Endothelial cell of umbilical vein (primary cell): Measurements from ENCODE around the gene SLC6A6. TPM values are rescaled to one million over a fixed set of nuclear protein-coding genes. Genes with fewer than 3 reads are reported as not detected.

ENCODE experiments used
- BruUV-seq: library from RNA; stranded (reverse); fragments of 400-500 nt; replicated peaks from 2 replicates; lab custom pipeline; 2021; lab: Mats Ljungman, UMichigan
- CTCF ChIA-PET: fragments of 300-600, 350-600 bp; sonication (Branson Sonifier 250); formaldehyde crosslinking; loops from one replicate; lab custom pipeline; 2021; ENCODE audit warnings: antibody characterized with exemption, inconsistent platforms; lab: Charles Lee
- POLR2A ChIA-PET: fragments of 300-600, 350-600 bp; sonication (Branson Sonifier 250); formaldehyde crosslinking; loops from one replicate; lab custom pipeline; 2021; ENCODE audit warnings: antibody characterized with exemption, inconsistent platforms; lab: Charles Lee
- DNase-seq: peaks from one replicate; pipeline ENCODE4 v3.0.0-alpha.2; 2011; ENCODE audit warnings: low read depth, low spot score
- FAIRE-seq: peaks from 2 replicates; lab custom pipeline; 2011; peaks lifted over from hg19 to GRCh38; lab: Jason Lieb, UNC
- H2AFZ ChIP-seq: 2 replicates; pipeline ENCODE4 v1.6.0; 2012; ENCODE audit warnings: low read depth, low read length, control low read depth, inconsistent platforms
- H3K27ac ChIP-seq: 2 replicates; pipeline ENCODE4 v1.5.1; 2011; ENCODE audit warnings: low read depth, mild to moderate bottlenecking, control low read depth, low read length, moderate library complexity; ENCODE audit not compliant: insufficient read depth
- H3K27me3 ChIP-seq, 2 experiments: 2 replicates each; pipeline versions ENCODE4 v1.6.0 to v1.6.1; 2011; ENCODE audit warnings: low read length in 2 of 2, mixed read lengths in 1 of 2; ENCODE audit not compliant: control insufficient read depth in 2 of 2, insufficient read depth in 2 of 2
- H3K36me3 ChIP-seq, 2 experiments: 2 replicates in 1 of 2; 3 replicates in 1 of 2; pipeline ENCODE4 v1.5.1; 2011; ENCODE audit warnings: low read length in 2 of 2, mild to moderate bottlenecking in 1 of 2, moderate library complexity in 1 of 2; ENCODE audit not compliant: control insufficient read depth in 2 of 2, insufficient read depth in 2 of 2; ENCODE audit errors: extremely low read depth in 1 of 2
- H3K4me1 ChIP-seq: 3 replicates; pipeline ENCODE4 v1.5.1; 2011; ENCODE audit warnings: mild to moderate bottlenecking, low read length; ENCODE audit not compliant: control insufficient read depth, insufficient read depth; ENCODE audit errors: extremely low read depth
- H3K4me2 ChIP-seq: 2 replicates; pipeline ENCODE4 v1.6.1; 2011; ENCODE audit warnings: low read length, control low read depth, mixed read lengths; ENCODE audit not compliant: insufficient read depth
- H3K4me3 ChIP-seq, 3 experiments: fragments of 200-600 bp in 1 of 3; sonication (generic), shearing (Covaris generic) in 1 of 3; replicated peaks in 1 of 3; 2 replicates each; pipeline ENCODE4 v1.5.1; 2011 to 2016; ENCODE audit warnings: control low read depth in 3 of 3, low read length in 3 of 3, mild to moderate bottlenecking in 2 of 3, inconsistent platforms in 1 of 3, low read depth in 1 of 3, moderate library complexity in 1 of 3; ENCODE audit not compliant: insufficient read depth in 1 of 3
- H3K79me2 ChIP-seq: 2 replicates; pipeline ENCODE4 v1.6.0; 2012; ENCODE audit warnings: low read length, inconsistent platforms; ENCODE audit not compliant: control insufficient read depth, insufficient read depth
- H3K9ac ChIP-seq: replicated peaks from 2 replicates; pipeline ENCODE3; 2011; ENCODE audit warnings: low read length, control low read depth; ENCODE audit not compliant: insufficient read depth; ENCODE audit errors: extremely low read depth
- H3K9me1 ChIP-seq: replicated peaks from 3 replicates; pipeline ENCODE4 v1.6.0; 2011; ENCODE audit warnings: mild to moderate bottlenecking, low read length; ENCODE audit not compliant: control insufficient read depth, insufficient read depth; ENCODE audit errors: extremely low read depth
- H3K9me3 ChIP-seq: replicated peaks from 2 replicates; pipeline ENCODE4 v1.5.1; 2012; ENCODE audit warnings: low read length, inconsistent platforms; ENCODE audit not compliant: control insufficient read depth, insufficient read depth
- H4K20me1 ChIP-seq: replicated peaks from 2 replicates; pipeline ENCODE3; 2011; ENCODE audit warnings: mild to moderate bottlenecking, low read length; ENCODE audit not compliant: control insufficient read depth, insufficient read depth; ENCODE audit errors: extremely low read depth
- EZH2 ChIP-seq: IDR thresholded peaks from 2 replicates; pipeline ENCODE4 v1.6.1; 2012; ENCODE audit warnings: borderline replicate concordance, low read depth, mild to moderate bottlenecking, moderate library complexity, low read length, inconsistent platforms; ENCODE audit not compliant: severe bottlenecking
- FOS ChIP-seq: IDR thresholded peaks from 2 replicates; pipeline ENCODE4 v1.6.1; 2011; ENCODE audit warnings: mild to moderate bottlenecking, low read length, moderate library complexity, borderline replicate concordance; ENCODE audit not compliant: insufficient read depth
- GATA2 ChIP-seq: IDR thresholded peaks from 2 replicates; pipeline ENCODE4 v1.7.0; 2011; ENCODE audit warnings: low read depth, mild to moderate bottlenecking, moderate library complexity, mixed read lengths, low read length; ENCODE audit not compliant: insufficient read length, insufficient read depth
- JUN ChIP-seq: IDR thresholded peaks from 2 replicates; pipeline ENCODE4 v1.6.1; 2011; ENCODE audit warnings: borderline replicate concordance, low read depth; ENCODE audit not compliant: insufficient read length, insufficient read depth
- MYC ChIP-seq: IDR thresholded peaks from one replicate; pipeline ENCODE4 v1.6.1; 2011; ENCODE audit warnings: mild to moderate bottlenecking, low read depth, low read length
- POLR2A ChIP-seq: IDR thresholded peaks from 2 replicates; pipeline ENCODE4 v1.6.1; 2012; ENCODE audit warnings: low read depth, mild to moderate bottlenecking, control low read depth, low read length
- POLR2AphosphoS5 ChIP-seq: IDR thresholded peaks from 2 replicates; pipeline ENCODE4 v1.6.1; 2012; ENCODE audit warnings: low read depth, mild to moderate bottlenecking, control low read depth, low read length, moderate library complexity; ENCODE audit not compliant: insufficient read depth
- dilution Hi-C: fragments of 300-500 bp; cut with MboI; formaldehyde crosslinking; loops from one replicate; pipeline ENCODE4 v1.15.0; 2019; ENCODE audit warnings: low sequenced_read_pairs; ENCODE audit not compliant: extremely low pct_ligation_motif_present
- intact Hi-C: fragments of 100-400 bp; cut with micrococcal nuclease; formaldehyde crosslinking; loops from one replicate; pipeline ENCODE4 v1.10.0; 2022
- polyA plus RNA-seq, 4 experiments: library from polyadenylated mRNA; depleted of rRNA in 3 of 4; stranded (reverse) in 3 of 4; unstranded in 1 of 4; fragments of >200 nt; gene quantifications; 2 replicates each; pipeline versions ENCODE4 v1.2.1 to v1.2.3, GENCODE V29; 2011 to 2012; ENCODE audit warnings: missing spikeins in 1 of 4
- total RNA-seq: library from RNA; stranded (reverse); gene quantifications from 2 replicates; pipeline ENCODE4 v1.2.3, GENCODE V29; 2021
- TF ChIP-seq, protein P1 (sequence below), 2 donors: IDR thresholded peaks; 1 replicate in 1 of 2; 2 replicates in 1 of 2; pipeline ENCODE4 v1.5.1; 2011; ENCODE audit warnings: low read length in 2 of 2, mild to moderate bottlenecking in 2 of 2, moderate library complexity in 2 of 2, control low read depth in 1 of 2, inconsistent platforms in 1 of 2, low read depth in 1 of 2; ENCODE audit not compliant: insufficient read depth in 1 of 2; ENCODE audit errors: extremely low read depth in 1 of 2
- TF ChIP-seq, protein P2 (sequence below): IDR thresholded peaks from 2 replicates; pipeline ENCODE4 v1.6.1; 2011; ENCODE audit not compliant: insufficient read depth, insufficient read length

SLC6A6 gene
- total and polyA plus RNA-seq, 2 donors (not counting 3 experiments of a cell fraction or from before 2014, with no cell fraction given) = 25.7 to 38.0 TPM

DNA sequence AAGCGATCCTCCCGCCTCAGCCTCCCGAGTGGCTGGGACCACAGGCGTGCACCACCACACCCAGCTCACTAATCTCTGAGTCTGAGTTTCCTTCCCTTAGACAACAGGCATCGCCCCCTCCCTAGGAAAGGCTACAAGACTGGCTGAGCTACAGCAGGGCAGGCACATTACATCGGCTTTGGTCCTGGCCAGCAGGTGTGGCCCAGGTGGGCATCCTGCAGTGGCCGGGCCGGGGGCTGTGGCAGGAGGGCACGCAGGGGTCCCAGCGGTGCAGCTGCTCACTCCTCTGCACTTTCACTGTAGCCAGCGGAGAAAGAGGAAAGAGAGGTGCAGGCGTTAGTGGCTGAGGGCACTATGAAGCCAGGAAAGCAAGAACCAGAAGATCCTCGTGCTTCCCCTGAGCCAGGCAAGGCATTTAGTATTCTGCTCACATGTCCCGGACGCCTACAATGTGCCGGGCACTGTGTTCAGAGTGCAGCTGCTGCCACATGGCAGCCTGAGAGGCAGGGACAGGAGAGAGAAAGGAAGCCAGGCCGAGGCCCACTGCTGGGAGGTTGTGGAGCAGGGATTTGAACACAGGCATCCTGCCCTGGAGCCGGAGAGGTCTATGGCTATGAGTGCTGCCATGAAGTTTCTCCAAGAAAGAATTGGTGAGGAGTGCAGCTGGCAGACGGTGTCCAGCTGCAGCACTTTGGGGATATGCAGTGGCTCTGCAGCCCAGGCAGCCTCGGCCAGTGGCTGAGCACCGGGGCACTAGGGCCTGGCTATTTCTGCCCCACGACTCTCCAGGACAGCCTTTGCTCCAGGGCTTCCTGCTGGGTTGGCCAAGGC is 115.4 kb downstream of the SLC6A6 start:
- no peaks in the 10 kb centered on the region for H3K79me2 ChIP-seq
- CTCF ChIA-PET = interaction anchor here (1.7 kb wide), 1 partner anchor 256 kb away, joined by 6 read pairs; no protein-coding TSS in a partner anchor
- H3K4me3 ChIP-seq = no peak overlapping the region
- no peaks in the 10 kb centered on the region for H4K20me1 ChIP-seq
- H3K9me1 ChIP-seq = no peaks in the 10 kb centered on the region
- H3K27ac ChIP-seq = no peak overlapping the region
- FAIRE-seq (no peak), DNase-seq (no peak)
- H3K36me3 ChIP-seq = no peaks in the 10 kb centered on the region
- POLR2A ChIA-PET = no interaction called here
- TF ChIP-seq EZH2 (no peak), POLR2A (no peak), POLR2AphosphoS5 (no peak), JUN (no peak), MYC (no peak), FOS (no peak), GATA2 (no peak)
- TF ChIP-seq, protein P1, sequence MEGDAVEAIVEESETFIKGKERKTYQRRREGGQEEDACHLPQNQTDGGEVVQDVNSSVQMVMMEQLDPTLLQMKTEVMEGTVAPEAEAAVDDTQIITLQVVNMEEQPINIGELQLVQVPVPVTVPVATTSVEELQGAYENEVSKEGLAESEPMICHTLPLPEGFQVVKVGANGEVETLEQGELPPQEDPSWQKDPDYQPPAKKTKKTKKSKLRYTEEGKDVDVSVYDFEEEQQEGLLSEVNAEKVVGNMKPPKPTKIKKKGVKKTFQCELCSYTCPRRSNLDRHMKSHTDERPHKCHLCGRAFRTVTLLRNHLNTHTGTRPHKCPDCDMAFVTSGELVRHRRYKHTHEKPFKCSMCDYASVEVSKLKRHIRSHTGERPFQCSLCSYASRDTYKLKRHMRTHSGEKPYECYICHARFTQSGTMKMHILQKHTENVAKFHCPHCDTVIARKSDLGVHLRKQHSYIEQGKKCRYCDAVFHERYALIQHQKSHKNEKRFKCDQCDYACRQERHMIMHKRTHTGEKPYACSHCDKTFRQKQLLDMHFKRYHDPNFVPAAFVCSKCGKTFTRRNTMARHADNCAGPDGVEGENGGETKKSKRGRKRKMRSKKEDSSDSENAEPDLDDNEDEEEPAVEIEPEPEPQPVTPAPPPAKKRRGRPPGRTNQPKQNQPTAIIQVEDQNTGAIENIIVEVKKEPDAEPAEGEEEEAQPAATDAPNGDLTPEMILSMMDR (IDR thresholded peaks at IDR 0.05; ENCODE audit: extremely low read depth in 1 of 2, insufficient read depth in 1 of 2, low read depth in 1 of 2, low read length in 2 of 2) = no peak
- TF ChIP-seq, protein P2, sequence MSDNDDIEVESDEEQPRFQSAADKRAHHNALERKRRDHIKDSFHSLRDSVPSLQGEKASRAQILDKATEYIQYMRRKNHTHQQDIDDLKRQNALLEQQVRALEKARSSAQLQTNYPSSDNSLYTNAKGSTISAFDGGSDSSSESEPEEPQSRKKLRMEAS = no peak
- H3K4me1 ChIP-seq = no peaks in the 10 kb centered on the region
- dilution Hi-C loops (no loop called here), intact Hi-C loops (no loop called here)
- H2AFZ ChIP-seq = no peak overlapping the region
- H3K9me3 ChIP-seq = no peaks in the 10 kb centered on the region
- no peak overlapping the region for H3K9ac ChIP-seq
- H3K27me3 ChIP-seq = no peaks in the 10 kb centered on the region
- no peak overlapping the region for H3K4me2 ChIP-seq
- BruUV-seq = no TSS peak
